Sigmoid colon (tissue), 4 donors: Measurements from ENCODE around the gene SERHL2.
"Not testable (repeated sequence)": the region's sequence is repeated elsewhere in the genome, so short reads cannot be mapped to it uniquely, and the experiment has no call there.

ENCODE experiments used
- POLR2A ChIP-seq, 2 donors: fragments of 450-650 bp; IDR thresholded peaks; one replicate each; pipeline ENCODE4 v1.6.1; 2016; ENCODE audit warnings: antibody characterized with exemption in 2 of 2, mild to moderate bottlenecking in 2 of 2, moderate library complexity in 2 of 2
- POLR2AphosphoS5 ChIP-seq, 4 donors: sonication (generic); formaldehyde crosslinking; IDR thresholded peaks; one replicate each; pipeline ENCODE4 v1.6.1; 2017; ENCODE audit warnings: antibody characterized with exemption in 4 of 4
- TF ChIP-seq, protein P1 (sequence below), 4 experiments: fragments of 450-650 bp in 3 of 4; fragments of 200-600 bp in 1 of 4; IDR thresholded peaks; one replicate each; pipeline ENCODE4 v1.5.1; 2016 to 2019; ENCODE audit warnings: antibody characterized with exemption in 4 of 4, mild to moderate bottlenecking in 3 of 4, moderate library complexity in 2 of 4

DNA sequence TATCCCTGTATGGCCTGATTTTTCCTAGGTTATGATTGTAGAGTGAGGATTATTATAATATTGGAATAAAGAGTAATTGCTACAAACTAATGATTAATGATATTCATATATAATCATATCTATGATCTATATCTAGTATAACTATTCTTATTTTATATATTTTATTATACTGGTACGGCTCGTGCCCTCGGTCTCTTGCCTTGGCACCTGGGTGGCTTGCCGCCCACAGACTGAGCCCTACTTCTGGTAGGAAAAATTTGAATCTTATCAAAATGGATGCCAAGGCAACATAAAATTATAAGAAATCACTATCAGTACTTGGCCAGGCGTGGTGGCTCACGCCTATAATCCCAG lies 1.5 kb upstream of the SERHL2 start:
- TF ChIP-seq, protein P1, sequence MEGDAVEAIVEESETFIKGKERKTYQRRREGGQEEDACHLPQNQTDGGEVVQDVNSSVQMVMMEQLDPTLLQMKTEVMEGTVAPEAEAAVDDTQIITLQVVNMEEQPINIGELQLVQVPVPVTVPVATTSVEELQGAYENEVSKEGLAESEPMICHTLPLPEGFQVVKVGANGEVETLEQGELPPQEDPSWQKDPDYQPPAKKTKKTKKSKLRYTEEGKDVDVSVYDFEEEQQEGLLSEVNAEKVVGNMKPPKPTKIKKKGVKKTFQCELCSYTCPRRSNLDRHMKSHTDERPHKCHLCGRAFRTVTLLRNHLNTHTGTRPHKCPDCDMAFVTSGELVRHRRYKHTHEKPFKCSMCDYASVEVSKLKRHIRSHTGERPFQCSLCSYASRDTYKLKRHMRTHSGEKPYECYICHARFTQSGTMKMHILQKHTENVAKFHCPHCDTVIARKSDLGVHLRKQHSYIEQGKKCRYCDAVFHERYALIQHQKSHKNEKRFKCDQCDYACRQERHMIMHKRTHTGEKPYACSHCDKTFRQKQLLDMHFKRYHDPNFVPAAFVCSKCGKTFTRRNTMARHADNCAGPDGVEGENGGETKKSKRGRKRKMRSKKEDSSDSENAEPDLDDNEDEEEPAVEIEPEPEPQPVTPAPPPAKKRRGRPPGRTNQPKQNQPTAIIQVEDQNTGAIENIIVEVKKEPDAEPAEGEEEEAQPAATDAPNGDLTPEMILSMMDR (IDR thresholded peaks at IDR 0.05), result not testable (repeated sequence)
- TF ChIP-seq POLR2A, POLR2AphosphoS5 (IDR thresholded peaks at IDR 0.05): not testable (repeated sequence)
